Peyer's patch (tissue), 4 donors: Measurements from ENCODE around the gene CYBA. TPM values are rescaled to one million over a fixed set of nuclear protein-coding genes. Genes with fewer than 3 reads are reported as not detected.

Experiments used
- DNase-seq, 3 donors: peaks; one replicate each; pipeline ENCODE4 v3.0.0-alpha.2; 2017 to 2019
- H3K27ac ChIP-seq, 4 donors: fragments of 200-600 bp; sonication (generic); one replicate each; pipeline ENCODE4 v1.5.1; 2016 to 2019
- H3K27me3 ChIP-seq, 2 donors: fragments of 200-600 bp; sonication (generic); one replicate each; pipeline ENCODE4 v1.5.1; 2019
- H3K36me3 ChIP-seq, 3 donors: fragments of 200-600 bp; sonication (generic); one replicate each; pipeline ENCODE4 v1.5.1; 2016 to 2019
- H3K4me1 ChIP-seq, 4 donors: fragments of 200-600 bp; sonication (generic); one replicate each; pipeline ENCODE4 v1.5.1; 2016 to 2019
- H3K4me3 ChIP-seq, 4 donors: fragments of 200-600 bp; sonication (generic); 1 replicate in 3 of 4; 2 replicates in 1 of 4; pipeline ENCODE4 v1.5.1; 2016 to 2019; ENCODE audit warnings: mild to moderate bottlenecking in 1 of 4
- H3K9me3 ChIP-seq, 4 donors: fragments of 200-600 bp; sonication (generic); one replicate each; pipeline ENCODE4 v1.5.1; 2016 to 2019; ENCODE audit warnings: mild to moderate bottlenecking in 1 of 4
- CTCF ChIP-seq, 6 experiments: fragments of 450-650 bp in 4 of 6; fragments of 200-600 bp in 2 of 6; sonication (generic) in 1 of 6; IDR thresholded peaks; one replicate each; pipeline ENCODE4 v1.5.1; 2017 to 2019; ENCODE audit warnings: antibody characterized with exemption in 6 of 6, mild to moderate bottlenecking in 3 of 6, moderate library complexity in 1 of 6
- POLR2A ChIP-seq, 2 donors: fragments of 450-650 bp; IDR thresholded peaks; one replicate each; pipeline ENCODE4 v1.5.1; 2017; ENCODE audit warnings: antibody characterized with exemption in 2 of 2, mild to moderate bottlenecking in 2 of 2, moderate library complexity in 2 of 2
- total RNA-seq, 4 donors: library from RNA; depleted of rRNA; stranded (reverse); fragments of >200 nt; gene quantifications; one replicate each; pipeline ENCODE4 v1.1.0, GENCODE V29; 2016

CYBA gene
- total RNA-seq, 4 donors from 2014 or later, result 131 to 162 (median 141) TPM

GRCh38 chr16:88651276-88651988 is 579 bp upstream of the CYBA start:
- Histone ChIP-seq H3K4me1 (peaks cover 0 to 39% (median 22%) of the 10 kb centered on the region in 4 donors), H3K27ac (peak overlapping the region; percentile 86 to 96 (median 92)), H3K36me3 (peaks cover 0 to 27% (median 0%) of the 10 kb centered on the region in 3 donors), H3K4me3 (peak overlapping the region; percentile 77 to 92 (median 88)), H3K9me3 (no peaks in the 10 kb centered on the region), H3K27me3 (no peaks in the 10 kb centered on the region)
- TF ChIP-seq POLR2A (IDR thresholded peaks at IDR 0.05) (no peak), CTCF (IDR thresholded peaks at IDR 0.05) (no peak)
- DNase-seq, result peak in 2 of 3 donors; percentile 95 to 96

GRCh38 chr16:88649924-88650748 is 717 bp downstream of the CYBA start:
- Histone ChIP-seq H3K9me3 (no peaks in the 10 kb centered on the region), H3K27me3 (no peaks in the 10 kb centered on the region), H3K27ac (peak overlapping the region; percentile 86 to 96 (median 92)), H3K36me3 (peaks cover 0 to 27% (median 0%) of the 10 kb centered on the region in 3 donors), H3K4me1 (peaks cover 0 to 40% (median 22%) of the 10 kb centered on the region in 4 donors), H3K4me3 (peak overlapping the region; percentile 77 to 92 (median 88))
- TF ChIP-seq CTCF (IDR thresholded peaks at IDR 0.05) (no peak), POLR2A (IDR thresholded peaks at IDR 0.05) (no peak)
- DNase-seq, result peak; percentile 66 to 84 (median 75)

GRCh38 chr16:88649195-88649923 is 1.5 kb downstream of the CYBA start:
- H3K27ac ChIP-seq, result peak overlapping the region in 3 of 4 donors; percentile 91 to 96 (median 94)
- H3K4me3 ChIP-seq, result peak overlapping the region; percentile 77 to 92 (median 88)
- peak in 1 of 3 donors; percentile 49 for DNase-seq
- H3K9me3 ChIP-seq, result no peaks in the 10 kb centered on the region
- peaks cover 0 to 19% (median 0%) of the 10 kb centered on the region in 3 donors for H3K36me3 ChIP-seq
- H3K4me1 ChIP-seq, result peaks cover 0 to 40% (median 22%) of the 10 kb centered on the region in 4 donors
- TF ChIP-seq CTCF (IDR thresholded peaks at IDR 0.05) (no peak), POLR2A (IDR thresholded peaks at IDR 0.05) (no peak)
- no peaks in the 10 kb centered on the region for H3K27me3 ChIP-seq

GRCh38 chr16:88647178-88648070 is 3.4 kb downstream of the CYBA start:
- H3K36me3 ChIP-seq, result peaks cover 0 to 14% (median 0%) of the 10 kb centered on the region in 3 donors

More at GRCh38 chr16:88647178-88648070, 3.4 kb downstream of the CYBA start:
- DNase-seq, result no peak
- Histone ChIP-seq H3K4me3 (no peak overlapping the region), H3K4me1 (peaks cover 0 to 40% (median 22%) of the 10 kb centered on the region in 4 donors), H3K9me3 (no peaks in the 10 kb centered on the region), H3K27me3 (no peaks in the 10 kb centered on the region), H3K27ac (peak overlapping the region in 1 of 4 donors; percentile 94)
- TF ChIP-seq CTCF (IDR thresholded peaks at IDR 0.05) (no peak), POLR2A (IDR thresholded peaks at IDR 0.05) (no peak)
